Thoracic aorta (tissue), 2 donors: ENCODE data around the gene CSNK2A3. TPM values are rescaled to one million over a fixed set of nuclear protein-coding genes. Genes with fewer than 3 reads are reported as not detected.

ENCODE experiments used
- ATAC-seq: fragments of 150-250 bp; one replicate; pipeline ENCODE4 v1.8.0; 2017; ENCODE audit warnings: low read depth; ENCODE audit not compliant: insufficient number of reproducible peaks, low FRiP score
- DNase-seq: peaks from one replicate; pipeline ENCODE4 v3.0.0-alpha.2; 2020; ENCODE audit warnings: low spot score
- H3K27ac ChIP-seq, 2 donors: fragments of 200-600 bp; sonication (generic); 1 replicate in 1 of 2; 2 replicates in 1 of 2; pipeline ENCODE4 v1.5.1; 2016; ENCODE audit warnings: mild to moderate bottlenecking in 2 of 2, moderate library complexity in 2 of 2
- H3K27me3 ChIP-seq: fragments of 200-600 bp; sonication (generic); replicated peaks from 2 replicates; pipeline ENCODE4 v1.6.0; 2016; ENCODE audit warnings: mild to moderate bottlenecking; ENCODE audit not compliant: insufficient read depth
- H3K36me3 ChIP-seq: fragments of 200-600 bp; sonication (generic); one replicate; pipeline ENCODE4 v1.5.1; 2016
- H3K4me1 ChIP-seq, 2 donors: fragments of 200-600 bp; sonication (generic); 1 replicate in 1 of 2; 2 replicates in 1 of 2; pipeline versions ENCODE4 v1.5.1 to v1.6.0; 2016; ENCODE audit warnings: low read depth in 2 of 2, mild to moderate bottlenecking in 1 of 2; ENCODE audit not compliant: control insufficient read depth in 1 of 2
- H3K4me3 ChIP-seq: fragments of 200-600 bp; sonication (generic); 2 replicates; pipeline ENCODE4 v1.5.1; 2016; ENCODE audit warnings: mild to moderate bottlenecking
- H3K9me3 ChIP-seq: fragments of 200-600 bp; sonication (generic); 2 replicates; pipeline ENCODE4 v1.5.1; 2016
- total RNA-seq, 2 donors: library from RNA; depleted of rRNA; stranded (reverse); fragments of >200 nt; gene quantifications; one replicate each; pipeline versions ENCODE4 v1.1.0 to v1.2.3, GENCODE V29; 2016
- TF ChIP-seq, protein P1 (sequence below): fragments of 200-600 bp; sonication (generic); IDR thresholded peaks from one replicate; pipeline ENCODE4 v1.5.1; 2019; ENCODE audit warnings: antibody characterized with exemption

CSNK2A3 gene
- total RNA-seq, 2 donors from 2014 or later, result 1.1 TPM

- ATAC-seq (no peak), DNase-seq (no peak)
- Histone ChIP-seq H3K36me3 (no peaks in the 10 kb centered on the region), H3K27me3 (no peaks in the 10 kb centered on the region), H3K9me3 (no peaks in the 10 kb centered on the region), H3K4me3 (no peak overlapping the region), H3K27ac (no peak overlapping the region), H3K4me1 (no peaks in the 10 kb centered on the region)
- TF ChIP-seq, protein P1, sequence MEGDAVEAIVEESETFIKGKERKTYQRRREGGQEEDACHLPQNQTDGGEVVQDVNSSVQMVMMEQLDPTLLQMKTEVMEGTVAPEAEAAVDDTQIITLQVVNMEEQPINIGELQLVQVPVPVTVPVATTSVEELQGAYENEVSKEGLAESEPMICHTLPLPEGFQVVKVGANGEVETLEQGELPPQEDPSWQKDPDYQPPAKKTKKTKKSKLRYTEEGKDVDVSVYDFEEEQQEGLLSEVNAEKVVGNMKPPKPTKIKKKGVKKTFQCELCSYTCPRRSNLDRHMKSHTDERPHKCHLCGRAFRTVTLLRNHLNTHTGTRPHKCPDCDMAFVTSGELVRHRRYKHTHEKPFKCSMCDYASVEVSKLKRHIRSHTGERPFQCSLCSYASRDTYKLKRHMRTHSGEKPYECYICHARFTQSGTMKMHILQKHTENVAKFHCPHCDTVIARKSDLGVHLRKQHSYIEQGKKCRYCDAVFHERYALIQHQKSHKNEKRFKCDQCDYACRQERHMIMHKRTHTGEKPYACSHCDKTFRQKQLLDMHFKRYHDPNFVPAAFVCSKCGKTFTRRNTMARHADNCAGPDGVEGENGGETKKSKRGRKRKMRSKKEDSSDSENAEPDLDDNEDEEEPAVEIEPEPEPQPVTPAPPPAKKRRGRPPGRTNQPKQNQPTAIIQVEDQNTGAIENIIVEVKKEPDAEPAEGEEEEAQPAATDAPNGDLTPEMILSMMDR, result no peak
Observed at GRCh38 chr11:11332141-11332710, 20.8 kb downstream of the CSNK2A3 start.

- Histone ChIP-seq H3K27ac (no peak overlapping the region), H3K9me3 (no peaks in the 10 kb centered on the region), H3K27me3 (no peaks in the 10 kb centered on the region), H3K4me1 (no peaks in the 10 kb centered on the region), H3K4me3 (no peak overlapping the region), H3K36me3 (no peaks in the 10 kb centered on the region)
- DNase-seq, result no peak
- no peak for ATAC-seq
- TF ChIP-seq, protein P1, result no peak
Observed at GRCh38 chr11:11329062-11329806, 23.8 kb downstream of the CSNK2A3 start.

DNA sequence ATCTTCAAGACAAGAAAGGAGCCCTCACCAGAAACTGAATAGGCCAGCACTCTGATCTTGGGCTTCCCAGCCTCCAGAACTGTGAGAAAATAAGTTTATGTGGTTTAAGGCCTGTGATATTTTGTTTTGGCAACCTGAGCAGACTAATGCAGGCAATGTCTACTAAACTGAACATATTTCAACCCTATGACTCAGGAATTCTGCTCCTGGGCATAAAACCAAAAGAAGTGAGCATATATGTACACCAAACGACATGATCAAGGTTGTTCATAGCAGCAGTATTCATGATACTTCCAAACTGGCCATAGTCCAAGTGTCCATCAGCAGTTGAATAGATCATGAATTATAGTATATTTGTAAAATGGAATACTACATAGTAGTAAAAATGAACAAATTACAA, 29.0 kb downstream of the CSNK2A3 start:
- no peak for DNase-seq
- H3K36me3 ChIP-seq, result no peaks in the 10 kb centered on the region
- TF ChIP-seq, protein P1, result no peak
- H3K4me3 ChIP-seq, result no peak overlapping the region
- no peaks in the 10 kb centered on the region for H3K4me1 ChIP-seq
- H3K27me3 ChIP-seq, result no peaks in the 10 kb centered on the region
- ATAC-seq, result no peak
- H3K27ac ChIP-seq, result no peak overlapping the region
- no peaks in the 10 kb centered on the region for H3K9me3 ChIP-seq

DNA sequence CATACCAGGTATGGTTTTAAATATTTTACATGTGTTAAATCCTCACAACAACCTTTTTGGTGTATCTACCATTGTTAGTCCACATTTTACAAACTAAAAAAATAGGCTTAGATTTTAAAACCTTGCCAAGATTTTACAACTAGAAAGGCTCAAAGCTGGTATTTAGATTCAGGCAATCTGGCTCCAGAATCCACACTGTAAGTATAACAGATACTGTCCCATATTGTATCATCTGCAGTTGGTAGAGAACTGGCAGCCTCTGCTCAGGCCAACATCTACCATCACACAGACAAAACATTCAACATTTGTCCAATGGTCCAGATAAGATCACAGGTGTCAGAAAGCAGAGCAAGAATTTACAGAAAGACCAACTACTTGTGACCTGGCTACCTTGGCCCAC, 30.9 kb downstream of the CSNK2A3 start:
- H3K27me3 ChIP-seq, result no peaks in the 10 kb centered on the region
- no peaks in the 10 kb centered on the region for H3K9me3 ChIP-seq
- H3K4me3 ChIP-seq, result no peak overlapping the region
- TF ChIP-seq, protein P1, result no peak
- no peak overlapping the region for H3K27ac ChIP-seq
- H3K4me1 ChIP-seq, result no peaks in the 10 kb centered on the region
- ATAC-seq (no peak), DNase-seq (no peak)
- no peaks in the 10 kb centered on the region for H3K36me3 ChIP-seq

DNA sequence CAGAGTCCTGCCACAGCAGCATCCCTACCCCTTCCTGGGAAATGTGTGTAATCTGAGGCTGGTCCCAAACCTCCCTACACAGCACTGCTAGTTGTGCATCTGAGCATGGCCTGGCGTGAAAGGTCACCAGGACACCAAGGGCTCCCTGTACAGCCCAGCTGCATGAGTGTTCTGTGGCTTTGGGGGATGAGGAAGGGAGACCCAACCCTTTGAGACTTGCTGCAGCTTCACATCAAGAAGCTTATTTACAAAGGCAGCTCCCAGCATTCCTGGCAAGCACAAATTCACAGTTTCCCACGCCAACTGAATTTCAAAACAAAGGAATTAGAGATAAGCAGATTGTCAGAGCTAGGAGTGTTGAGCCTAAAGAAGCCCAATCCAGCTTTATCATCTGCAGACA, 32.2 kb downstream of the CSNK2A3 start:
- no peak overlapping the region for H3K27ac ChIP-seq

More for the DNA sequence above, 32.2 kb downstream of the CSNK2A3 start:
- no peaks in the 10 kb centered on the region for H3K36me3 ChIP-seq
- ATAC-seq (no peak), DNase-seq (no peak)
- no peak overlapping the region for H3K4me3 ChIP-seq
- H3K27me3 ChIP-seq, result no peaks in the 10 kb centered on the region
- no peaks in the 10 kb centered on the region for H3K4me1 ChIP-seq
- TF ChIP-seq, protein P1, result no peak
- no peaks in the 10 kb centered on the region for H3K9me3 ChIP-seq
